SK-N-MC (cell line): ENCODE measurements around the gene BCKDHB.

Source experiments
- EZH2 ChIP-seq: fragments of 200-600 bp; sonication (generic); IDR thresholded peaks from one replicate; pipeline ENCODE4 v1.6.1; 2017; ENCODE audit warnings: antibody characterized with exemption
- POLR2AphosphoS5 ChIP-seq: IDR thresholded peaks from 2 replicates; pipeline ENCODE4 v1.6.1; 2012; ENCODE audit warnings: mild to moderate bottlenecking, low read depth, low read length, borderline replicate concordance

DNA sequence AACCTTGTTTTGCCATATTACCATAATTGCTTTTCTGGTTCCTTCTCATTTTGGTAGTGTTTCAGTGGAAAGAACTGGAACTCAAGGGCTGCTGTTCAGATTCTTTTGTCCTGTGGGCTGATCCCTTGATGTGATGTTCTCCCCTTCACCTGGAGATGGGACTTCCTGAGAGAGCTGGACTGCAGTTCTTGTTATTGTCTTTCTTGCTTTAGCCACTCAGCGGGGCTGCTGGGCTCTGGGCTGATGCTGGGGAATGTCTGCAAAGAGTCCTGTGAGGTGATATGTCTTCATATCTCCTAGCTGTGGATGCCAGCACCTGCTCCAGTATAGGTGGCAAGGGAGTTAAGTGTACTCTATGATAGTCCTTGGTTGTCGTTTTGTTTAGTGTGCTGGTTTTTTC is 79.0 kb downstream of the BCKDHB start:
- TF ChIP-seq EZH2 (no peak), POLR2AphosphoS5 (no peak)
